GM18526 (cell line): ENCODE results near the gene ERC2.

Experiments
- POLR2A ChIP-seq: IDR thresholded peaks from 3 replicates; pipeline ENCODE4 v1.6.1; 2011; ENCODE audit not compliant: insufficient read length; ENCODE audit errors: extremely low read depth

The ERC2 gene

DNA sequence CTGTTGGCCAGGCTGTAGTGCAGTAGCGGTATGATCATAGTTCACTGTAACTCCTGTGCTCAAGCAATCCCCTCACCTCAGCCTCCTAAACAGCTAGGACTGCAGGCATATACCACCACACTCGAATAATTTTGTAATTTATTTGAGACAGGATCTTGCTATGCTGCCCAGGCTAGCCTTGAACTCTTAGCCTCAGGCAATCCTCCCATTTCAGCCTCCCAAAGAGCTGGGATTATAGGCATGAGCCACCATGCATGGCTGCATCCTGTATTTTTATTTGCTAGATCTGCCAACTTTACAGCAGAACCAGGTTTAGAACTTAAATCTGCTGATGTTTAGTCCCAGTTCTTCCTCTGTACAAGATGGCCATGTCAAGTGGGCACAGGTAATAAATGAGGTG is 69.6 kb downstream of the ERC2 start:
- TF ChIP-seq POLR2A: no peak

DNA sequence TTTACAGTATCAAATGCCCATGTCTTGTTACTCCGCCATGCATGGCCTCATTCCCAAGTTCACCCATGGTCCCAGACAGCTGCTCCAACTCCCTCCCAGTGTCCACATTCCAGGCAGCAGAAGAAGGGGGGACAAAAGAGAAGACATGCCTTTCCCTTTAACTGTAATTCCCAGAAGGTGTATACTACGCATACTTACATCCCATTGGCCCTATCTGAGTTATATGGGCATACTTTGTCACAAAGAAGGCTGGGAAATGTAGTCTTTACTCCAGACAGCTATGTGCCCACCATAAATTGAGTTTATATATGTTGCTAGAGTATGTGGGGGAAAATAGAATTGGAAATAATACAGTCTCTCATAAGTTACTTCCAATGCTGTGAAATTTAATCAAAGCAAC is 70.5 kb downstream of the ERC2 start:
- no peak for TF ChIP-seq POLR2A

DNA sequence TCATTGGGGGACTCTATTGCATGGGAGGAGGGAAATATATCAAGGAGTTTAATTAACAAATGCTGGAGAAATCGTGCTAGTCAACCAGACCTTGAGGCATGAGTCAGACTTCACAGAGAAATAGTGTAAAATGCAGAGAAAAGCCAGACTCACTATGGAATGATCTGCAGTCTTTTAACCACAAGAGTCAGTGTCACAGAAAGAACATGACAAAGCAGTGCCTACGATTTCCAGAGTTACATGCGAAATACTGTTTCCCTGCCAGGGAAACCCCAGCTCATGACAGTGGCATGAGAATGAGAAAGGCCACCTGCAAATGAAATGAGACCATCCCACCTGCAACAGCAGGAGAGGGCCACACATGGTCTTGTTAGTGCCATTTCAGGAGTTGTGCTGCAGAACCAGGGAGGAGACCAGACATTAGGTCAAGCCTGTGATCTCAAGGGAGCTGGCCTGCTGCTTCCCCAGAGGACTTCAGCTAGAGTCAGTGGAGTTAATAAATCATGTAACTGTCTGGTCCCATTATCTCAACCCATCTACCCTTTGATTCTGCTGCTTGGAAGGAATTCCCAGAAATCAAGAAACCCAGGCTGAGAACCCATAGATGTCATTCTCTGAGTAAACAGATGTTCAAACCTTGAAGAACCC is 79.0 kb downstream of the ERC2 start:
- TF ChIP-seq POLR2A: no peak

DNA sequence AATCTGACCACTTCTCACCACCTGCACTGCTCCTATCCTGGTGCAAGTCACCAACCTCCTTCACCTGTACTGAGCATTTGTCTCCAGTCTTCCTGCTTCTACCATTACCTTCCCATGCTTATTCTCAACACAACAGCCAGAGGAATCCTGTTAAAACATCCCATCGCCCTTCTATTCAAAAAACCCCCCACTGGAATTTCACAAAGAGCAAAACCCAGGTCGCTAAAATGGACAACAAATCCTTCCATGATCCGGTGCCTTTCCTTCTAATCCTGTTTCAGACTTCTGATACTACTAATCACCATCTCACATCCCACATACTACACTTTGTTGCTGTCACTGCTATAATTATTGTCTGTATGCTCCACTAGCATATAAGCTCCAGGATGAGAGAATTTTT is 85.2 kb downstream of the ERC2 start:
- TF ChIP-seq POLR2A: no peak

DNA sequence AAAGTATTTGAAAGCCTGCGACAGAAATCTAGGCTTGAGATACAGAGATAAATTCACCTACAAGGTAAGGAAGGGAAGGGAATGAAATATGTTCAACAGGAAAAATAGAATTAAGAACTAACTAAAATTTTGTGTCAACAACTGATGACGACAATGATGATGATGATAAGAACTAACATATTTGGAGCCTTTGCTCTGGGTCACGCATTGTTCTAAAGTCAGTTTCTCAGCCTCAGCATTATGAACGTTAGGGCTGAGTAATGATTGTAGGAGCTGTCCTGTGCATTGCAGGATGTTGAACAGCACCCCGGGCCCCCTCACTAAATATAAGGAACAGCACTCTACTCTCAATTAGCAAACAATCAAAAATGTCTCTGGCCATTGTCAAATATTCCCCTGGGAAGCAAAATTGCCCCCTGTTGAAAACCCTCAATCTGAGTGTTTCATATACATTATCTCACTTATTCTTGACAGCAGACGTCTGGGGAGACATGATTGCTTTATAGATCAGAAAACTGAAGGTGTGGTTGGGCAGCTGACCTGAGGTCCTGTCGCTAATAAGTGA is 88.5 kb downstream of the ERC2 start:
- no peak for TF ChIP-seq POLR2A

DNA sequence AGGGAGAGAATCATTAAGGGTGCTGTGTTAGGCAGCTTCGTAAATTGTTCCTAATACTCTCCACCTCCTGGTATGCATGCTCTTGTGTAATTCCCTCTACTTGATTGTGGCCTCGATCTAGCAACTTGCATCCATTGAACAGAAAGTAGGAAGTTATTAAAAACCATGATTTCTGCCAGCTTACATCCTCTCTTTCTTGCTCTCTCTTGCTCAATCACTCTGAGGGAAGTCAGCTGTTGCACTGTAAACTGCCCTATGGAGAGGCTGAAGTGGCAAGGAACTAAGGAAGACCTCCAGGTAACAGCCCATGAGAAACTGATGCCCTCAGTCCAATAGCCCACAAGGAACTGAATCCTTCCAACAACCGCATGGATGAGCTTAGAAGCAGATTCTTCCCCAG is 92.6 kb downstream of the ERC2 start:
- no peak for TF ChIP-seq POLR2A

DNA sequence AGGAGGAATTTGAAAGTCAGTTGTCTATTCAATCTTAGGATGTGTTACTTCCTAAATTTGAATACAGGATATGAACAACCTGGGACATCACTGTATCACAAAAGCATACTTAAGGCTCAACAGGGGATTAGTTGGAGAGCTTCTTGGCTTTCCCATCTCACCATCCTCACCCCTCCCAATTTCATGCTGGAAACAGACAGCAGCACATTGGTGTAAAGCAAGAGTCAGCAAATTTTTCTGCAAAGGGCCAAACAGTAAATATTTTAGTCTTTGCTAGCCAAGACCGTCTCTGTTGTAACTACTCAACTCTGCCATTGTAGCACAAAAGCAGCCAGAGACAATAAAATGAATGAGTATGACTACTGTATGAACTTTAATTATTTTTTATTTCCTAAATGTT is 94.9 kb downstream of the ERC2 start:
- TF ChIP-seq POLR2A: no peak

DNA sequence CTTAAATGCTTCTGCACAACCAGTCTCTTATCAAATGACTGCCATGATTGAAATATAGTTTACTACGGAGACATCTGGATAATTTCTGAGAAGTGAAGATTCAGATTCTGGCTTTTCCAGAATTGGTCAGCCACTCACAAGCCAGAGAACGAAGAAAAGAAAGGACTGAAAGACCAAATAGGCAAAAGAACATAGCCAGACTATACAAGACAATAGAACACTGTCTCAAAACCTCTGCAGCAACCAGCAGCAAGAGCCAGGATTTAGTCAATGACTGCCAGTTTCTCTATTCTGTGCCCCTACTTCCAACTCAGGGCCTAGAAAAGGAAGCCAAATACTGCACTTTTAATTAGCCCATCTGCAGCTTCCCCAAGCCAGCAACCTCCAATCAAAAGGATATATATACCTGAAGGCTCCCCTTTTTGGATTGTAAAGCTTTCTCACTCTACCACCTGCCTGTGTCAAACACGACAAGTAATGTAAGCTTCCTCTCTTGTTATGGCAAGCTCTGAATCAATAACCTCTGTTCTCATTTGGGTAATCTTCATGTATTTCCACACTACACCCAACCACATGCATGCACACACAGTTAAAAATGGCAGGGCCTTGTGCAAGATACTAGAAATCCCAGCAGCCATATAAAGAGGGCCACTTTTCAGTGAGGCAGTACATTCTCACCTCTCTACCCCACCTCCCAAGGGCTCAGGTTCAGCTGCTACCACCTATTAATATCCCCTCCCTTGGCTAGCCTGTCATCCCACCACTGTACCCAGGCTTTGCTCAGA is 97.1 kb downstream of the ERC2 start:
- no peak for TF ChIP-seq POLR2A

DNA sequence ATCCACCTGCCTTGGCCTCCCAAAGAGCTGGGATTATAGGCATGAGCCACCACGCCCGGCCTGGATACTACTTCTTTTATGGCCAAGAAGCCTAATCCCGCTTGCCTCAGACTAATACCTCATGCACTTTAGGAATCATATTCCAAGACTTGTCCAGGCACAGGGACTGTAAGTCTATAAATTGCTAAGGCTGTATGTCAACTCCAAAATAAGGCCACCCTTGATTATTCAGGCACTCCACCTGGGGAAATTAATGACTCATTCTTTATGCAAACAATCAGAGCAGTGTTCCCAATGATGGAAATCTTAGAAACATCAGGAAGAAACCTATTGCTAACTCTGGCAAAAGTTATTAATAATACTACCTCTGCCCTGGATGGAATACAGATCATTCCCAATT is 98.4 kb downstream of the ERC2 start:
- TF ChIP-seq POLR2A: no peak

DNA sequence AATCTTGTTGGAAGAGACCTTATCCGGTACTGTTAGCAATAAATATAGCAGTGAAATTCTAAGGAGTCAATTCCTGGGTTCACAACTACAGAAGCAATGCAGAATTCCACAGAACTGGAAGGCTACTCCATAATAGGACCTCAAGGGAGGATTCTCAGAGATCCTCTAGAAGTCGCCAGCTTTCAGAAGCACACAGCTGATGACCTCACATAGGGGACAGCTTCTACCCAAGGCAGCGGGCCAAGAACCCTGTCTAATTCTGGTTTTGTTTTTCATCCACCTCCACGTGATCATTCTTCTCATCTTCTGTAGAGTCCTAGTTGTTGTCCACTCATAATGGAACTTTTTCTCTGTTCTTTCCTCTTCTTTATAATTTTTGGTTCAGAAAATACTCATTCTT is 99.4 kb downstream of the ERC2 start:
- no peak for TF ChIP-seq POLR2A

DNA sequence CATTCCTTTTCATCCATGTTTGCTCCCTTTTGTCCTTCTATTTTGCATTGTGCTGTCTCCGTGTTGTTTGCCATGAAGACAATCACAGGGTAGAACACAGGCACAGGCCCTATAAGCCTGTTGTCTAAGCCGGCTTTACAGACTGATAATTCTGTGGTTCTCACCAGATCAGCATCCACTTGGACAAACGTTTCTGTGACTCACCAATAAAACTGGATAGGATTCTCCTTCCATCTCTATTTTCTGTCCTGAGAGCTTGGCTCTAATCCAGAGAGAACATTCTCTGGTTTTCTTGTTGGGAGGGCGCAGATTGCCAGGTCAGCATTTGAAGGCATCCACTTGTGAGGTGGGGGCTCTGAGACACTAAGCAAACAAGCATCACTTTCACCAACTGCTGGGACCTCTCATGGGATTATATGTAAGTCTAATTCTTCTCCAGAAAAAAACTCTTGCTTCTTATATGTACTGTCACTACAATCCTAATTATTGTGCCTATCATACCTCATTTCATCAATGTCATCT is 101.6 kb downstream of the ERC2 start:
- TF ChIP-seq POLR2A: no peak

DNA sequence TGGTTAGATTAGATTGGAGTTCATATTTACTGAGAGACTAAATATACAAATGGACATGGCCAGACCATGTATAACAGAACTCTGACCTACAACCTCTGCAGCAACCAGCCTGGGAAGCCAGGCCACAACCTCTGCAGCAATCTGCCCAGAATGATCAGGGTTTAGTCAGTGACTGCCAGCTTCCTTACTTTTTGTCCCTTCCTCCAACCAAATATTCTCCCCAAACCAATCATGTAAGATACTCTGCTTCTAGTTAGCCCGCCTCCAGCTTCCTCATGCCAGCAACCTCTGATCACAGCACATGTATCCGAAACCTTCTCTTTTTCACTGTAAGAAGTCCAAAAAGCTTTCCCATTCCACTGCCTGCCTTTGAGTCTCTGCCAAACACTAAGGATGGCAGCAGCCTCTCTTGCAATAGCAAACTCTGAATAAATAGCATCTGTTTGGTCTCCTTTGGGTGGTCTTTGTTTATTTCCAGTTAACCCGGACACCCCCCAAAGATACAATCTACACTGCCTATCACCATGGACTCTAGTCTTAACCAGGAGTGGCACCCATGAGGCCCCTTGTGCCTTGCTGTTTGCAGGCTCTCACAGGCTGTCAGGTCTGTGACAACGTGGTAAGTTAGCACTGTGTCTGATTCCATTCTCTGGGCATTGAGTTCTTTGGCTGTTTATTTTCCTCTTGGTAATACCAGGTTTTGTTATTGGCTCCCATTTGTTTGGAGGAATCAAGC is 102.2 kb downstream of the ERC2 start:
- no peak for TF ChIP-seq POLR2A

DNA sequence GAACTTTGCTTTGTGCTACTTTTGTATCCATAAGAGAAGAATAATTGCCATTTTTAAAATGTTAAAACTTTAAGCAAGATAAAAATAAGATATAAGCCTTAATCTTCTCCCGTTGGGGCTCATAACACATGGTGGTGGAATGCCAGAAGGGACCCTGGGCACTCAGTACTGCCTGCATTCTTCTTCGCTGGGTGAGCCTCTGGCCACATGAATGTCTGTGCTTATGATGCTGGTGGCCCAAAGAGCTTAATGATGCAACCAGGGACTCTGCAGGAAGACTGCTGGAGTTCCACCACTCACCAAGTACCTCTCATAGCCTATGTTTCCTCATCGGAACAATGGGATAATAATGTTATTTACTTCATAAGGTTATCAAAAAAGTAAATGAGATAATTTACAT is 103.6 kb downstream of the ERC2 start:
- TF ChIP-seq POLR2A: no peak

DNA sequence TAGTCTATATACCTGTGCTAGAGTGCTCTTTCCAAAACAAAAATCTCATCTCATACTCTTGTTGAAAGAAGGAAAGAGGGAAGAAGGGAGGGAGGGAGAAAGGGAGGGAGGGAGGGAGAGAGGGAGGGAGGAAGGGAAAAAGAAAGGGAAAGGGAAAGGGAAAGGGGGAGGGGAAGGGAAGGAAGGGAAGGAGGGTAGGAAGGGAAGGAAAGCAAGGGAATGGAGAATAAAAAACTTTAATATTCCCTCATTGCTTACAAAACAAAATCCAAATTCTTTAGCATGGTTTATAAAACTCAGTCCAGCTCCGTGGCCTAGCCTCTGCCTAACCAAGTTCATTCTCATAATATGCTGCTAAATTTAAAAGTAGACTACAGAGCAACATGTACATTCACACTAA is 104.5 kb downstream of the ERC2 start:
- no peak for TF ChIP-seq POLR2A

DNA sequence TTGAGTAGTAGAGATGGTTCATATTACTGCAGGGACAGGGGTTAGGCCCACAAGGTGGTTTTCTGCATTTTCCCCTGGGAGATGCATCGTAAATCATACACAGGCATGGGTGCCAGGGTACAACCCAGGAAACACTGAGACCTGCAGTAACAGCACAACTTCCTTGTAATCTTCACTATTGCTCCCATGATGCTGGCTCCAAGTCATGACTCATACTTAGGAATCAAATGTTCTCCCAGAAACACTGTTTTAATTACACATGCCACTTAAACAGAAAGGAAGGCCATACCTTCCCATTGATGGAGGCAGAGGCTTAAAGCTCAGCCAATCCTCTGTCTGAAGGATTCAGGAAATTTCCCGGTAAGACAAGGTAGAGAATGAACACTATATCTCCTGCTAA is 106.5 kb downstream of the ERC2 start:
- TF ChIP-seq POLR2A: no peak

DNA sequence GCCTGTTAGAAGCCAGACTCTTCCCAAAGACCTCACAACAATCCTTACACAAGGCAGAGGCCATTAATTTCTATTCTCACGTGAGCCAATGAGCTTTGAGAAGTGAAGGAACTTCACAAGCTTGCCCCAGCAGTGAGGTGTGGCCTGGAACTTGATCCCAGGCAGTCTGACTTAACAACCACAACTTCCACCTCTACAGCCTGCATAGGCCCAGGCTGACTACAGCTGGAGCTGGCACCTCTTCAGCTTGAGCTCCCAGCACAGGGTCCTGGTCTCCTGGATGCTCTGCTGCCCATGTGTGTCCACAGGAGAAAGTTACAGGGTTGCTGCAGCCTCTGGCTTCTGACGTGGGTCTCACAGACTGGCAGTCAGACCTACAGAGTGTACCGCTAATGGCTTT is 111.0 kb downstream of the ERC2 start:
- TF ChIP-seq POLR2A: no peak
